ENCODE results near the gene SLC6A18. TPM values are rescaled to one million over a fixed set of nuclear protein-coding genes. Genes with fewer than 3 reads are reported as not detected.

Gene SLC6A18
- total RNA-seq, 1 experiment from 2014 or later, result not detected

- Mint-ChIP-seq H3K36me3 (ENCODE audit: insufficient read depth, unreplicated experiment) (peaks cover 2% of the 10 kb centered on the region), H3K27ac (ENCODE audit: unreplicated experiment) (no peak overlapping the region), H3K9me3 (ENCODE audit: low read depth, unreplicated experiment) (peaks cover 3% of the 10 kb centered on the region), H3K27me3 (ENCODE audit: unreplicated experiment) (no peaks in the 10 kb centered on the region), H3K4me1 (ENCODE audit: low read depth, unreplicated experiment) (no peaks in the 10 kb centered on the region), H3K4me3 (ENCODE audit: low read depth, unreplicated experiment) (no peak overlapping the region)
- DNase-seq, result no peak
- no peak for TF ChIP-seq CTCF (IDR thresholded peaks at IDR 0.05; ENCODE audit: unreplicated experiment)
- CTCF ChIA-PET, result no interaction called here
- BruUV-seq (replicated peaks), result no TSS peak
- intact Hi-C loops (cut with micrococcal nuclease; ENCODE audit: unreplicated experiment), result no loop called here
Observed at GRCh38 chr5:1268666-1269065, 43.5 kb downstream of the SLC6A18 start.

GRCh38 chr5:1270426-1270825 is 45.2 kb downstream of the SLC6A18 start:
- Mint-ChIP-seq H3K9me3 (ENCODE audit: low read depth, unreplicated experiment) (peaks cover 3% of the 10 kb centered on the region), H3K4me1 (ENCODE audit: low read depth, unreplicated experiment) (no peaks in the 10 kb centered on the region), H3K27me3 (ENCODE audit: unreplicated experiment) (no peaks in the 10 kb centered on the region), H3K36me3 (ENCODE audit: insufficient read depth, unreplicated experiment) (peaks cover 4% of the 10 kb centered on the region), H3K4me3 (ENCODE audit: low read depth, unreplicated experiment) (no peak overlapping the region), H3K27ac (ENCODE audit: unreplicated experiment) (no peak overlapping the region)
- intact Hi-C loops (cut with micrococcal nuclease; ENCODE audit: unreplicated experiment), result no loop called here
- TF ChIP-seq CTCF (IDR thresholded peaks at IDR 0.05; ENCODE audit: unreplicated experiment), result no peak
- no TSS peak for BruUV-seq (replicated peaks)
- CTCF ChIA-PET, result no interaction called here
- no peak for DNase-seq

- intact Hi-C loops (cut with micrococcal nuclease; ENCODE audit: unreplicated experiment), result no loop called here
- CTCF ChIA-PET, result no interaction called here
Observed at GRCh38 chr5:1270933-1271914, 46.0 kb downstream of the SLC6A18 start.

GRCh38 chr5:1272201-1272600 is 47.0 kb downstream of the SLC6A18 start:
- no peak for DNase-seq
- no TSS peak for BruUV-seq (replicated peaks)
- Mint-ChIP-seq H3K36me3 (ENCODE audit: insufficient read depth, unreplicated experiment) (peaks cover 4% of the 10 kb centered on the region), H3K4me3 (ENCODE audit: low read depth, unreplicated experiment) (no peak overlapping the region), H3K27ac (ENCODE audit: unreplicated experiment) (no peak overlapping the region), H3K9me3 (ENCODE audit: low read depth, unreplicated experiment) (peaks cover 3% of the 10 kb centered on the region), H3K4me1 (ENCODE audit: low read depth, unreplicated experiment) (no peaks in the 10 kb centered on the region), H3K27me3 (ENCODE audit: unreplicated experiment) (no peaks in the 10 kb centered on the region)
- CTCF ChIA-PET, result no interaction called here
- TF ChIP-seq CTCF (IDR thresholded peaks at IDR 0.05; ENCODE audit: unreplicated experiment), result no peak
- intact Hi-C loops (cut with micrococcal nuclease; ENCODE audit: unreplicated experiment), result no loop called here

More at GRCh38 chr5:1270933-1271914, 46.0 kb downstream of the SLC6A18 start:
- H3K36me3 Mint-ChIP-seq (ENCODE audit: insufficient read depth, unreplicated experiment), result peaks cover 4% of the 10 kb centered on the region
- DNase-seq, result no peak
- H3K4me3 Mint-ChIP-seq (ENCODE audit: low read depth, unreplicated experiment), result no peak overlapping the region
- H3K4me1 Mint-ChIP-seq (ENCODE audit: low read depth, unreplicated experiment), result no peaks in the 10 kb centered on the region
- H3K27me3 Mint-ChIP-seq (ENCODE audit: unreplicated experiment), result no peaks in the 10 kb centered on the region
- H3K9me3 Mint-ChIP-seq (ENCODE audit: low read depth, unreplicated experiment), result peaks cover 3% of the 10 kb centered on the region
- TF ChIP-seq CTCF (IDR thresholded peaks at IDR 0.05; ENCODE audit: unreplicated experiment), result no peak
- no TSS peak for BruUV-seq (replicated peaks)
- no peak overlapping the region for H3K27ac Mint-ChIP-seq (ENCODE audit: unreplicated experiment)
